ENCODE data around the gene LRCOL1.

Gene LRCOL1

DNA sequence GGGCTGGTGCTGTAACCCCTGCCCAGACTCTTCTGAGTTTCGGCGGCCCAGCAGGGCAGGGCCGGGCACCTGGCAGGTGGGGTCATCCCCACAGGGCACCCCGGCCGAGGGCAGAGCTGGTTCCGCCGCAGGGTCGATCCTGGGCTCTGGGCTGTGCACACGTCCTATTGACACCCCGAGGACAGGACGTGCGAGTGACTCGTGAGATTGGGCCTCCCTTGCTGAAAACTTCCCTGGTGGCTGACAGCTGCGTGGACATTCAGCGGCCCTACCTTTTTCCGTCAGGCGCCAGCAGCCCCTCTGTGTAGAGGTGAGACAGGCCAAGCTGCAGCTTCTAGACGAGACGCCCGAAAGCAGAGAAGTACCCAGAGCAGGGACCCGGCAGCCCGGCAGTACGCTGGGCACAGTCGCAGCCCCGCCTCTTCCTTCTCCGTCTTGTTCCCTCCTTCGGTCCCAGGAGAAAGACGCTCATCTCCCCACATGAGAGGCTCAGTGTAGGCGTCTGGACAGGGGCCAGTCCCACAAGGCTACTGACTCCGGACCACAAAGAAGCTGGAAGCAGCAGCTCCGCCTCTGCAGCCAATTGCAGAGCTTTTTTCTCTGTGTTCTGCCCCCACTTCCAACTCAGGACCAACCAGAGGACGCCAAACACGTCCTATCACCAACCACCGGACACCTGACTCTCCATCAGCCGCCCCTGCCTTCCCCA lies at the start of gene LRCOL1:
LRCOL1 (minus strand) TSS at position 532 of the 709 bp plus-strand sequence. CDS start 4,331 bp downstream, outside the sequence.
- DNase-seq = peak in 13 of 58 donors; percentile 5 to 33 (median 15)

DNA sequence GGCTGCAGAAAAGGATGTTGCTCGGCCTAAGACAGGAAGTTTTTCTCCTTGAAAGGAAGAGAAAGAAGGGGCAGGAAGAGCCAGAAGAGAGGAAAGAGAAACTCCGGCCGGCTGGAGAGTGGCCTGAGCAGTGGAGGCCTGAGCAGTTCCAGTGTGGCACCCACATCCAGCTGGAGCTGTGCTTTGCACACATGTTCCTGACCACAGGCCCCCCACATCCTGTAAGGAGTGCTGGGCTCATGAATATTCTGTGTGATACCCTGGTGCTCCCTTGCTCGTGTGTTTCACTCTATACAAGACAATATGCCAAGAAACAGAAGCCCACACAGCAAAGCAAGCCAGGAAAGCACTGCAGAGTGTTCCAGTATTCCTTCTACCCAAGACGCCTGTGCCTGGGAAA lies 49.7 kb upstream of the LRCOL1 start:
- no peak for DNase-seq

DNA sequence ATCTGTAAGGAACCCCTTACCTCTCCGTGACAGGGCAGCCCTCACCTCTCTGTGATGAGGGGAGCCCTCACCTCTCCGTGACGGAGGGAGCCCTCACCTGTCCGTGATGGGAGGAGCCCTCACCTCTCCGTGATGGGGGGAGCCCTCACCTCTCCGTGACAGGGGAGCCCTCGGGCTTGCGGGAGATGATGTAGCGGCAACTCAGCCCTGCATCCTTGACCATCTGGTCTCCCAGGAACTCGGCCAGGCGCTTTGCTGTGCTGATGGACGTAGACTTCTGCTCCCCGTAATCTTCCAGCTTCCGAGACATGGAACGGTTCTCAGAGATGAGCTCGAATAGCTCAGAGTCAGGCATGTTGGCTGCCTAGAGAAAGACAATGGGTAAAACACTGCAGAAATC lies 48.8 kb upstream of the LRCOL1 start:
- DNase-seq = no peak

DNA sequence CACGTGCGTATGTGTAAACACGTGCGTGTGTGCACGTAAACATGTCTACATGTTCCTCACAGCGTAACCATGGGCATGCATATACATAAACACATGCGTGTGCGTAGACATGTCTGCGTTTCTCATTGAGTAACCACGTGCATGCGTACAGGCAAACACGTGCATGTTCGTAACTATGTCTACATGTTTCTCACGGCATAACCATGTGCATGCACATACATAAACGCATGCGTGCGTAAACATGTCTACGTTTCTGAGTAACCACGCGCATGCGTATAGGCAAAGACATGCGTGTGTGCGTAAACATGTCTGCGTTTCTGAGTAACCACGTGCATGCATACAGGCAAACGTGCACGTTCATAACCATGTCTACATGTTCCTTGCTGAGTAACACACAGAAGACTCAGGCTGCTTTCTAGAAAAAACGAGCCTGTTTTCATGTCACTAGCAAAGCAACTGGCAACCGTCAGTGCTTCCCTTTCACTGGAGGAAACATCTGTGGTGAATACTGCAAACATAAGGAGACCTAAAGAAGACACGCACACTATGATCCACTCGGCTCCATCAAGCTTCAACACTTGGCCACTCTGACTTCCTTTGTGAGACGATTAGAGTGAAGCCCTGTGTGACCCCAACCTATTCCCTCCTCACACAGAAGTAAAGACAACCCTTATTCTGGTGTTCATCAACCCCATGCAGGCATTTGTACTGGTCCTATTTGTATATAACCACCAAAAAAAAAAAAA lies 47.9 kb upstream of the LRCOL1 start:
- no peak for DNase-seq

DNA sequence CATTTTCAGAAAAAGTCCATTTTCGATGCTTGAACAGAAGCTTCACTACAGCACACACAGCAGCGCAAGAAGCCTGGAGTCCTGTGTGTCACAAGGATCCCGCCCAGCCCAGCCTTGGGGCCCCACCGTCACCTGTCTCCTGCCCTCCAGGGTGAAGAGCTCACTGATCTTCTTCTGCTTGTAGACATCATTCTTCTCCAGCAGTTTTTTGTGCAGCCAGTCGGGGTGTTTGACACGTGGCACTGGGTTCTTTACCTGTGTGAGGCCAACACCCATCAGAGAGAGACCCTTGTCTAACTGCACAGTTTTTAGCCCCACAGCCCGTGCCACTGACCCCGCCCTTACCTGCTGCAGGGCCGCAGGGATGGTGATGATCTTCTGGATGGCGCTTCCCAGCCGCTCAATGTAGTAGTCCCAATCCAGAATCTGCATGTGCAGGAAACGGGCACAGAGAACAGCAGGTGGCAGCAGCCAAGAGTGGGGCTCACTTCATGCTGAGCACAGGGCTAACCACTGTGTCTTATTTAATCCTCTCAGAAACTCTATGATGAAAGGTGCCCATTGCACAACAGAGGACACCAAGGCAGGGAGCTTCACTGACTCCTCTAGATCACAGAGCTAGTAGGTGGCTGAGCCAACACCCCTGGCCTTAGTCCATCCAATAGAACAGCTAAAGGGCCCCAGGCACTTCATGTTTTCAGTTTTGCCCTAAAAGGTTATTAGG lies 46.8 kb upstream of the LRCOL1 start:
- DNase-seq = no peak

DNA sequence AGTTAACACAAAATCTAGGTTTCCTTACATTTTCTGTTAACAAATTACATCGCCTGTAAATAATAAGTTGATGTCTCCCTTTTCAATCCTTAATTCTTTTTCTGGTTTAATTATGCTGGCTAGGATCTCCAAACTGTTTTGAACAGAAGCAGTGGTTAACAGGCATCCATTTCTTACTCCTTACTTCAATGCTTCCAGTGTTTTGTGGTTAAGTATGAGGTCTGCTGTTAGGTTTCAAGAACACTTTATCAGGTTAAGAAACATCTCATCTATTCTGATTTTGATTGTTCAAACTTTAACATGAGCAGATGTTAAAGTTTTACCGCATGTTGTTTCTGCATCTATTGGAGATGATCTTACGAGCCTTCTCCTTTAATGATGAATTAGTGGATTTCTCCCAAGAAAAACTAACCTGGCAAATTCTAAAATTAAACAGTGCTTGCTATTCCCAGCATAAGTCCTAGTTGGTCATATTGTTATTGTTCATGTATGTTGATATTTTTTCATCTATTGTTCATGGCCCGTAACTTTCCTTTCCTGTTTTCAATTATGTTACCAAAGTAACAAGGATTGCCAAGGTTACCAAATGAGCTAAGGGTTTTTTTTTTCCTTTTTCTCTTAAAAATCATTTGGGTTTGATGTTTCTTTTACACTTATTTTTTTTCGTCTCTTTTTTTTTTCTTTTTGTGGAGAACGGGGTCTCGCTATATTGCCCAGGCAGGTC lies 43.3 kb upstream of the LRCOL1 start:
- DNase-seq = no peak

DNA sequence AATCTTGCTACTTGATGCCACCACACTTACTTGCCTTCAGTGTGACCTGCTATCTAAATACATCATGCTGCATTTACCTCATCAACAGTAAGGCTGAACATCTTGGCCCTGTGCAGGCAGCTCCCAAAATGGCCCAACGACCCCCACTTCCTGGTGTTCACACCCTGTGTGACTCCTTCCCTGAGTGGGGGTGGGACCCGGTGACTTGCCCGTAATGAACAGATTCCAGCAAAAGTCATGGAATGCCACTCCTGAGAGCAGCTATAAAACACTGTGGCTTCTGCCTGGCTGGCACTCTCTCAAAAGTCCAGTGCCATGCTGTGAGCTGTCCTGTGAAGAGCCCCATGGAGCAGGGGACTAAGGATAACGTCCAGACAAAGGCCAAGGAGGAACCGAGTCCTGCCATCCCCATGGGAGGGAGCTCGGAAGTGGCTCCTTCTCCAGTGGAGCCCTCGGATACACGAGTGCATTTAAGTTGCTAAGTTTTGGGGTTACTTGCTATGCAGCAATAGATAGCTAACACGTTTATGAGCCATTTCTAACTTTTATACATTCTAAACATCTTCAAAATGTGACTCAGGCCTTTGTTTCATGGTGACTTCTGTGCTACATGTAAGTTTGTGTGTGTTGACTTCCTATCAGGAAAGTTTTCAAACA lies 41.2 kb upstream of the LRCOL1 start:
- no peak for DNase-seq

DNA sequence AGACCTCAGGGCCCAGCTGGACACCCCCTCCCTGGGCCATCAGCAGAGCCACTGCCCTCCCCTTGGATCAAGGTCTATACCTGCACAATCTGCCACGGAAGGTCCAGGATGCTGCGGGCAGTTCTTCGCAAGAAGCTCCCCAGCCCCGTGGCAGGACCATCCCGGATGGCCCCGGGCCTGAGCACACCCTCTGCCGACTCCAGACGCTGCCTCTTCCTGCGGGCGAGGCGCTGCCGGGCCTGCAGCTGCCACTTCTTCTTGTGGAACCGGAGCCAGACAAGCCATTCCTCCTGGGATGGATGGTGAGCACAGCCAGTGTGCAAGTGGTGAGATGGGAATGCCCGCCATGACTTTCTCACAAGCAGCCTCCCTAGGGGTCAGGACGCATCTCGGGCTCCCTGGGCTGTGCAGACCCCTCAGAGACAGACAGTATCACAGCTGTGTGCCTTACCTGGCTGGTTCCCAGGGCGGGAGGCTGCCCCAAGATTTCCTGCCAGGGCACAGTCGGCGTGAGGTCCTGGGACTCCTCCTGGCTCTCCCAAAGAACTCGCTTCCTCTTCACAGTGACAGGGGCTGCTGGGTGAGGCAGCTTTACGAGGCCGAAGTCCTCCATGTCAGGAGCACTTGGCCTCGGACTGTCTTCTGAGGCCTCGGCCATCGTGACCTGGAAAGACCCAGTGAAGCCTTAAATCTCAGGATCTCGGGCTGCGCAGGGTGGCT lies 39.0 kb upstream of the LRCOL1 start:
- DNase-seq = no peak

DNA sequence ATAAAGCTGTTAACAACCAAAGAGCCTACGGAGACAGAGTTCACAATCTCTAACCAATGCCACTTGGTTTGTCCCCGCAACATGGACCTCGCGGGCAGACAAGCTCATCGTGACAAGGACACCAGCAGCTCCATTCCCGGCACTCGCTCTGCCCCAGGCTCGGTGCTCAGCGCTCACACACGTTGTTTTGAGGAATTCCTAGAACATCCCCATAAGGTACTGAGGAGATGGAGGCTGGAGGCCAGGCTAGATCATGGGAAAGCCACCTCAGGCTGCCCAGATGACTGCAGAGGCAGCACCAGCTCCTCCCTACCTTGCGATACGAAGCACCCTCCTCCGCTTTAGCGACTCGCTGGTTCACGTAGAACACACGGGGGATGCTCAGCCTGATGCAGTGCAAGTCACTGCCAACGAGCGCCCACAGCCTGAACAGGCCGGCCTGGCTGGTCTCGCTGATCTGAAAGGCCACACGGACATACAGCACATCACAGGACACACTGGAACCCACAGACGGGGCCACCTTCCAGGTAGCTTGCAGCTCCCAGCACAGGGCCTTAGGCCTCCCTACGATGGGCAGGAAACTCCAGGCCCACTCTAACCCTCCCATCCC lies 38.3 kb upstream of the LRCOL1 start:
- no peak for DNase-seq

DNA sequence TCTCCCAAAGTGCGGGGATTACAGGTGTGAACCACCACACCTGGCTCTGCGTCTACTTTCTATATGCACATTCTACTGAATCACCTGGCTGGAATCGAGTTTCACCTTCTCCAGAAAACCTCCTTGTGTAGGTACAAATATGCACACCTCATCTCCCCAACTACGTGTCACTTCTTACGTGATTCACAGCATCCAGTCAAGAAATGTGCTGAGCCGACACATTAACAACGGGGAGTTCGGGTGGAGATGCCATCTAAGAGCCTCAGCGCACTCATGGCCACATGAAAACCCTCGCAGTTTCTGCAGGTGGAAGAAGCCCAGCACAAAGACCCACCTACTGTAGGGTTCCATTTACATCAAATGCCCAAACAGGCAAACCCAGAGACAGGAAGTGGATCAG lies 37.5 kb upstream of the LRCOL1 start:
- DNase-seq = no peak

DNA sequence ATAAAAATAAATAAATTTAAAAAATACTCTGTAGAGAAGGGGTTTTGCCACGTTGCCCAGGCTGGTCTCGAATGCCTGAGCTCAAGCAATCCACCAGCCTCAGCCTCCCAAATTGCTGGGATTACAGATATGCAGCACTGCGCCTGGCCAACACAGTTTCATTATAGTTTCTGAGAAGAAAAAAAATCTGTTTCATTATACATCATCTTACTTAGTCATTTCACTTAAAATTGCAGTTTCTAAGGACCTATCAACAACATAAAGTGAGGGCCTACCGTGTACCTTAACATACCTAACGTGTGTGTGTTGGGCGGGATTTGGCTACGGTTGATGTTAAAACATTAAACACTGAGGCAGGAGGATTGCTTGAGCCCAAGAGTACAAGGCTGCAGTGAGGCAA lies 36.5 kb upstream of the LRCOL1 start:
- no peak for DNase-seq

DNA sequence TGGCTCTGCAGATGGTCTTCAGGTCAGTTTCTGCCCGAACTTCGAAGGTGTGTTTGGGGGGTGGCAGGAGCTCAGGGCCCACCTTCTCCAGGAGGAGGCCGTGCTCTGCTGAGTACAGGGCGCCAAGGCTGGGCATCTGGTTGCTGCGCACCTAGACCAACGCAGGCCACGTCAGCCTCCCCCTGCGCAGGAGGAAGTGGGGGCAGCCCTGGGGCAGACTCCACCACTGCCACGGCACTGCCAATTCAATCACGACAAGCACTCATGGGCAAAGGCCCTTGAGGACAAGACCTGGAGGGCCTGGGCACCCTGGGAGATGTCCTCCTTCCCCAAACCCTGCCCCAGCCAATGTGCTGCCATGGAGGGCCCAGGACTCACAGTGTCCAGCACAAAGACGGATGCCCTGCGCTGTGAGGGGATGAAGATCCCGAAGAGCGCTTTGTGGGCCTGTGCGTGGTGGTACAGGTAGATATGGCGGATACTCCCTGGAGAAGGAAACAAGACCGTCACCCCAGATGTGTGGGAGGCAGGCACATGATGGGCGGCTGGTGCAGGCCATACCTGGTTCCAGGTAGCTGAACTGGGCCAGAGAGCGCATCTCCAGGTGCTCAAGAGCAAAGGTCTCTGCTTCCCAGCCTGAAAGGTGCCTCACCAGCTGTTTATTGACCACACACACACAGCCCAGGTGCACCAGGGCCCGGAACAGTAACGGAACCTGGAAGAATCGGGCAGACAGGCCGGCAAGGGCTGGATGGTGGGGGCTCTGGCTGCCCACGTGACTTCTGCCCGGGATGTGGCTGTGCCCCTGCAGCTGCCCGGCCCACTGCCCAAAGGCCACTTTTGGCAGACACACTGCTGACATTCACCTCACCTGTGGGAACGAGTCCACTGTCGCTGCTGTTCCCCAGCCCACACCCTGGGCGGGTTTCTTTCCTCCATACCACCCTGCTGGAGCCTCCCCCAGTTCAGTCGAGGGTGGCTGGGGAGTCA lies 32.8 kb upstream of the LRCOL1 start:
- no peak for DNase-seq

DNA sequence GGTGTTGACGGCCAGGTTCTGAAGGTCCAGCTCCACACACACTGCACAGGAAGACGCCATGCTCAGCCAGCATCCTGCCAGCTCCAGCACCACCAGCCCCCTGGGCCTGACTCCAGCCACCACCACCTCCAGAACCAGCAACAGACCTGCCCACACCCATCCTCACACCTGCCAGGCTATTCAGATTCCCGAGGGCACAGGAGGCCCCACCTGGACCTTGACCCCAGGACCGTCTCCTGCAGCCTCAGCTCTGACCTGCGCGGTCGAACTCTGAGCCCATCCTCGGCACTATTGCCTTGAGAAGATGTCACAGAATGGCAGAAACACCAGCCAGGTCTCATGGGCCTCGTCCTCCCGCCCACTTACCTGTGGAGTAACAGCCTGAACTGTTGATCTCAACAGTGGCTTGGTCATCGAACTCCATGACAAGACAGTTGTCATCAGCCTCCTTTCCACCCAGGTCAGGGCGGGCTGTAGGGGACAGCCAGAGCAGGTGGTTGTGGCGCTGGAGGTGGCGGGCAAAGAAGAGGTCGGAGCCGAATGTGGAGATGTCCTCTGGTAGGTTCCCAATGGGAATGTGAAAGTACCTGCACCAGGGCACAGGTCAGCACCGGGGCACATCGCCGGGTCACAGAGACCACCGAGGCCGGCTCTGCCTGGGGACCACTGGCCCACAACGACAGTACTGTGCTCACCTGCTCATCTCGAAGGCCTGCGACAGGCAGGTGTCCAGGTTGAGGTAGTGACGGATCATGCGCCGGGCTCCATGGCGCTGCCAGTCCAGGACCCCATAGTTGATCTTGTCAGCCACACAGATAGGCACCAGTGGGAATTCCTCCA lies 31.6 kb upstream of the LRCOL1 start:
- no peak for DNase-seq

DNA sequence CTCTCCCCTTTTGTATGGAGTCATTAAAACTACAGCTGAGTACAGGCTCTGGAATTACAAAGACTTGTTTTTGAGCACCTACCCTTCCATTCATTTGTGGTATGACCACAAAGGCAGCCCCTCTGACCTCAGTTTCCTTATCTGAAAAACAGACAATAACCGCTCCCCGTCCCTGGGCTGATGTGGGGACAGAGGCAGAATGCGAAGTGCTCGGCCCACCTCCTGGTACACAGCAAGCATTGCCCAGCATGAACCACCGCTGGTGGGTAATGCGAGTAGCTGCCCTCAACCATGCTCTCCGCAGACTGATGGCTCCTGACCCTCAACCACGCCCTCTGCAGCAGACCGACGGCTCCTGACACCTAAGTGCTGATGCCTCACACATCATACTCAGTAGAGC lies 30.6 kb upstream of the LRCOL1 start:
- no peak for DNase-seq

DNA sequence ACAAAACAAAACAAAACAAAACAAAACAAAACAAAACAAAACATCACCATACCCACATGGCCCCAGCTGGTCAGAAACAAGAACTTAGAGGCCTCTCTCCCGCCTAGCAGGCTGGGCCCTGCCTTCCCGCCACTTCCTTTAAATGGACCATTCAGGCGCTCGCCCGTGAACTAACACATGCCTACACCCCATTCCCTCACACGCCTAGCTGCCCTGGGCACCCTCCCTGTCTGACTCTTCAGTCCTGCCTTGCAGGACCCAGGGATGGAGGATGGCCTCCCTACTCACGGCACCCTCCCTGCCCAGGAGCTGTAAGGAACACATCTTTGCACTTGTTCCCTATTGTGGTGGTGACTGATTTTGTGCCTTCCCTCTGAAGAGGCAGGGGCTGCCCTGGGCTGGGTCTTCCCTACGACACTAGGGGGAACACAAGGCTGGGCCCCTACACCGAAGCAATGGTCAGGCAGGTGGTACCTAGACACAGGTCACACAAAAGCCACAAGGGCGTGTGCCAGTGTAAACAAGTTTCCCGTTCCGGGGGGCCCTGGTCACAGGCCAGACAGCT lies 29.7 kb upstream of the LRCOL1 start:
- DNase-seq = no peak

DNA sequence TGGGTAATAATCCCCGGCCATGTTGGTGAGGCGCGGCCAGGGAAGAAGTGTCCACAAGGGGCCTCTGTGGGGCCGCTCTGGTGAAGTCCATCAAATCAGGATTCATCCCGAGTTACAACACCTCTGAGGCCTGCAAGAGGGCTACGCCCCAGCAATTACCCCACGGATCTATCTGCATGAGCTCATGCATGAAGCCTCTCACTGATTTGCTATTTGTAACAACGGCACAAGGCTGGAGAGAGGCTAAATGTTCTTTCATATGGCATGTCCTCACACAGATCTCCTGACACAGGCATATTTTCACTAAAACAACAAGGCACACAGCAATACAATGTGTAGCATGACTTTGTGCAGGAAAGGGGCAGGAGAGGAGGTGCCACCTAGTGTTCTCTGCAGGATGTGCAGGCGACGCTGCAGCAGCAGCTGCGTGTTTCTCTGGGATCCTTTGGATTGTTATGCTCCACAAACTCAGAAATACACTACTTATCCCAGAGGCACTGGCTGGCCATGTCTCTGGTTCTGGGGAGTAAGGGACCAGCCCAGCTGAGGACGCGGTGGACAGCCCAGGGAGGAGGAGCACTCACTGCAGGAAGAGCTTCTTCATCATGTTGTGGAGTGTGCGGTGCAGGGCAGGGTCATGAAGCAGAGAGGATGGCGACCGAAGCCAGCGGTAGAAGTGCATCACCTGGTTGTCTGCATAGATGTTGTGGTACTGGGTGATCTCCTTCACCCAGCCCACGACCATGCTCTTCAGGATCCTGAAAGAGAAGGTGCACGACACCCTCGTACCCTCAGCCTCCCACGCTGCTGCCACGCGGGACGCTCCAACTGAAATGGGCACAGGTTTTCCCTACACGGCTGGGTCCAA lies 28.4 kb upstream of the LRCOL1 start:
- DNase-seq = peak in 19 of 58 donors; percentile 1 to 54 (median 8)
